Naive B cell (primary cell): ENCODE results near the gene DUOX1. TPM values are rescaled to one million over a fixed set of nuclear protein-coding genes. Genes with fewer than 3 reads are reported as not detected.

Source experiments
- ATAC-seq, 2 donors: fragments of 150-1000 bp; cut with Tn5 transposase; 2 replicates each; pipeline ENCODE4 v1.10.0; 2021; ENCODE audit warnings: low read depth in 2 of 2, mild to moderate bottlenecking in 2 of 2, moderate library complexity in 2 of 2
- DNase-seq: peaks from one replicate; pipeline ENCODE4 v3.0.0; 2022
- H3K27ac Mint-ChIP-seq, 6 donors: one replicate each; pipeline ENCODE4 v1.8.0; 2020 to 2022; ENCODE audit warnings: mild to moderate bottlenecking in 6 of 6, mixed read lengths in 6 of 6, moderate library complexity in 5 of 6, inconsistent platforms in 2 of 6
- H3K27me3 Mint-ChIP-seq, 3 donors: one replicate each; pipeline ENCODE4 v1.8.0; 2021 to 2022; ENCODE audit warnings: mixed read lengths in 3 of 3, mild to moderate bottlenecking in 1 of 3
- H3K36me3 Mint-ChIP-seq, 2 donors: one replicate each; pipeline ENCODE4 v1.8.0; 2020 to 2022; ENCODE audit warnings: mixed read lengths in 2 of 2, inconsistent platforms in 1 of 2, mild to moderate bottlenecking in 1 of 2
- H3K4me1 Mint-ChIP-seq, 3 donors: one replicate each; pipeline ENCODE4 v1.8.0; 2020 to 2022; ENCODE audit warnings: mixed read lengths in 3 of 3, inconsistent platforms in 1 of 3, mild to moderate bottlenecking in 1 of 3, moderate library complexity in 1 of 3
- H3K4me3 Mint-ChIP-seq, 8 donors: one replicate each; pipeline ENCODE4 v1.8.0; 2020 to 2022; ENCODE audit warnings: mild to moderate bottlenecking in 8 of 8, mixed read lengths in 8 of 8, moderate library complexity in 8 of 8, inconsistent platforms in 2 of 8
- H3K9me3 Mint-ChIP-seq, 7 donors: one replicate each; pipeline ENCODE4 v1.8.0; 2020 to 2022; ENCODE audit warnings: mixed read lengths in 7 of 7, mild to moderate bottlenecking in 5 of 7, inconsistent platforms in 2 of 7, moderate library complexity in 1 of 7
- polyA plus RNA-seq, 6 donors: library from polyadenylated mRNA; unstranded; fragments of 300-500 nt; fragmentation: Illumina TruSeq; gene quantifications; one replicate each; pipeline ENCODE4 v1.2.3, GENCODE V29; 2021; ENCODE audit warnings: low read depth in 6 of 6

Gene DUOX1
- polyA plus RNA-seq, 6 donors from 2014 or later = 0.29 to 4.2 (median 1.3) TPM

DNA sequence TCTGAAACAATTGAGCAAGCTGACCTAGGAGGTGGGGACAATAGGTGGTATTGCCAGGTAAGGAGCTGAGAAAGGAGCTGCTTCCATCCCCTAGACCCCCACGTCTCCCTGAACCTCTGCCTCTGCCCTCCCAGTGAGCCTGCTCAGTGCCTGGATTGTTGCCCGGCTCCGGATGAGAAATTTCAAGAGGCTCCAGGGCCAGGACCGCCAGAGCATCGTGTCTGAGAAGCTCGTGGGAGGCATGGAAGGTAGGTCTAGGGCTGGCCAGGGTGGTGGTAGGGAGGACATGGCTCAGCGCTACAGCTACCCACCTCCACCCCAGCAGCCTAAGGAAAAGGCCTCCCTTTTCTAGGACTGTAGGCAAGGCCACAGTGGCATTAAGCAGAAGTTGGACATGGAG is 13.3 kb downstream of the DUOX1 start:
- Mint-ChIP-seq H3K9me3 (no peaks in the 10 kb centered on the region), H3K27ac (no peak overlapping the region), H3K27me3 (peaks cover 5 to 25% (median 14%) of the 10 kb centered on the region in 3 donors), H3K36me3 (no peaks in the 10 kb centered on the region), H3K4me1 (peaks cover 0 to 5% (median 0%) of the 10 kb centered on the region in 3 donors), H3K4me3 (no peak overlapping the region)
- DNase-seq = no peak
- ATAC-seq = no peak

DNA sequence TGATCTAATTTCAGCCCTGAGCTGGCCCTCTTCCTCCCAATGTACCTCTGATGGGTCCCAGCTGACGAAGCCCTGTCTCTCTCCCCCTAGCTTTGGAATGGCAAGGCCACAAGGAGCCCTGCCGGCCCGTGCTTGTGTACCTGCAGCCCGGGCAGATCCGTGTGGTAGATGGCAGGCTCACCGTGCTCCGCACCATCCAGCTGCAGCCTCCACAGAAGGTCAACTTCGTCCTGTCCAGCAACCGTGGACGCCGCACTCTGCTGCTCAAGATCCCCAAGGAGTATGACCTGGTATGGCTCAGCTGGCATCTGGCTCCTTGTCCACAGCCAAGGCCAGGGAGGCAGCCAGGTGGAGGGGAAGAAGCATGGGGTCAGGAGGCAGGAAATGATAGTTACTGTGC is 14.2 kb downstream of the DUOX1 start:
- Mint-ChIP-seq H3K4me1 (peaks cover 0 to 6% (median 0%) of the 10 kb centered on the region in 3 donors), H3K27ac (no peak overlapping the region), H3K27me3 (peaks cover 0 to 17% (median 8%) of the 10 kb centered on the region in 3 donors), H3K36me3 (no peaks in the 10 kb centered on the region), H3K9me3 (no peaks in the 10 kb centered on the region), H3K4me3 (peak overlapping the region in 1 of 8 donors; percentile 34)
- no peak for ATAC-seq
- no peak for DNase-seq

- peaks cover 0 to 14% (median 8%) of the 10 kb centered on the region in 3 donors for H3K27me3 Mint-ChIP-seq
- no peak for DNase-seq
These were observed 15.0 kb downstream of the DUOX1 start for GRCh38 chr15:45144775-45145174.

GRCh38 chr15:45146405-45146804 is 16.6 kb downstream of the DUOX1 start:
- H3K4me1 Mint-ChIP-seq = peaks cover 0 to 6% (median 0%) of the 10 kb centered on the region in 3 donors
- peak overlapping the region in 1 of 8 donors; percentile 54 for H3K4me3 Mint-ChIP-seq
- H3K27ac Mint-ChIP-seq = peak overlapping the region in 1 of 6 donors; percentile 77

More at GRCh38 chr15:45144775-45145174, 15.0 kb downstream of the DUOX1 start:
- H3K4me1 Mint-ChIP-seq = peaks cover 0 to 6% (median 0%) of the 10 kb centered on the region in 3 donors
- no peaks in the 10 kb centered on the region for H3K9me3 Mint-ChIP-seq
- H3K36me3 Mint-ChIP-seq = no peaks in the 10 kb centered on the region
- no peak overlapping the region for H3K4me3 Mint-ChIP-seq
- peak overlapping the region in 1 of 6 donors; percentile 47 for H3K27ac Mint-ChIP-seq
- ATAC-seq = no peak

GRCh38 chr15:45147606-45148005 is 17.8 kb downstream of the DUOX1 start:
- peaks cover 0 to 7% of the 10 kb centered on the region in 2 donors for H3K36me3 Mint-ChIP-seq
- H3K4me3 Mint-ChIP-seq = no peak overlapping the region
- no peak for ATAC-seq
- H3K27ac Mint-ChIP-seq = no peak overlapping the region
- no peaks in the 10 kb centered on the region for H3K9me3 Mint-ChIP-seq
- H3K27me3 Mint-ChIP-seq = peaks cover 0 to 5% (median 0%) of the 10 kb centered on the region in 3 donors
- no peak for DNase-seq
- peaks cover 0 to 6% (median 0%) of the 10 kb centered on the region in 3 donors for H3K4me1 Mint-ChIP-seq

More at GRCh38 chr15:45146405-45146804, 16.6 kb downstream of the DUOX1 start:
- Mint-ChIP-seq H3K27me3 (peaks cover 0 to 14% (median 5%) of the 10 kb centered on the region in 3 donors), H3K36me3 (no peaks in the 10 kb centered on the region), H3K9me3 (no peaks in the 10 kb centered on the region)
- no peak for ATAC-seq
- DNase-seq = no peak

GRCh38 chr15:45148076-45149059 is 18.6 kb downstream of the DUOX1 start:
- no peaks in the 10 kb centered on the region for H3K27me3 Mint-ChIP-seq
- no peaks in the 10 kb centered on the region for H3K9me3 Mint-ChIP-seq
- peaks cover 0 to 6% (median 0%) of the 10 kb centered on the region in 3 donors for H3K4me1 Mint-ChIP-seq
- ATAC-seq (no peak), DNase-seq (no peak)
- peaks cover 0 to 7% of the 10 kb centered on the region in 2 donors for H3K36me3 Mint-ChIP-seq
- no peak overlapping the region for H3K27ac Mint-ChIP-seq
- no peak overlapping the region for H3K4me3 Mint-ChIP-seq

- ATAC-seq (no peak), DNase-seq (no peak)
- Mint-ChIP-seq H3K27me3 (no peaks in the 10 kb centered on the region), H3K9me3 (no peaks in the 10 kb centered on the region), H3K36me3 (peaks cover 0 to 7% of the 10 kb centered on the region in 2 donors), H3K4me1 (peaks cover 0 to 6% (median 0%) of the 10 kb centered on the region in 3 donors), H3K4me3 (no peak overlapping the region), H3K27ac (no peak overlapping the region)
These were observed 19.3 kb downstream of the DUOX1 start for GRCh38 chr15:45149060-45149459.

DNA sequence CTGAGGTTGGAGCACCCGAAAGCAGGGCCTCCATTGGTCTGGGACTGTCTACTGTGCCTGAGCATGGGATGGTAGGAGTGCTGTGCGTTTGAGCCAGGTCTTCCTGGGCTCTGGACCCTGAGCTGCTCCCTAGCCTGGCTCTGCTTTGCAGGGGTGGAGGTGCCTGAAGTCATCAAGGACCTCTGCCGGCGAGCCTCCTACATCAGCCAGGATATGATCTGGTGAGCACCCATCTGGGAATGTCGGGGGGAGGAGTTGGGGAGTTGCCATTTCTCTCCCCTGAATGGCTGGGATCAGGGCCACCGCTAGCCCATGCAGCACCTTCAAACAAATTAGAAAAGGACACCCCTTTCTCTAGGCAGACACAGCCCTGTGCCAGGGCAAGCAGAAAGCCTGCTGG is 20.7 kb downstream of the DUOX1 start:
- H3K27me3 Mint-ChIP-seq = no peaks in the 10 kb centered on the region
- no peak overlapping the region for H3K4me3 Mint-ChIP-seq
- peaks cover 0 to 7% of the 10 kb centered on the region in 2 donors for H3K36me3 Mint-ChIP-seq
- H3K4me1 Mint-ChIP-seq = peaks cover 0 to 6% (median 0%) of the 10 kb centered on the region in 3 donors
- H3K9me3 Mint-ChIP-seq = no peaks in the 10 kb centered on the region
- DNase-seq = no peak
- no peak for ATAC-seq
- H3K27ac Mint-ChIP-seq = peak overlapping the region in 1 of 6 donors; percentile 15

GRCh38 chr15:45150997-45151396 is 21.2 kb downstream of the DUOX1 start:
- Mint-ChIP-seq H3K4me3 (no peak overlapping the region), H3K9me3 (no peaks in the 10 kb centered on the region), H3K36me3 (peaks cover 0 to 7% of the 10 kb centered on the region in 2 donors), H3K27me3 (no peaks in the 10 kb centered on the region), H3K4me1 (peaks cover 0 to 6% (median 0%) of the 10 kb centered on the region in 3 donors), H3K27ac (peak overlapping the region in 1 of 6 donors; percentile 9)
- DNase-seq (no peak), ATAC-seq (no peak)

DNA sequence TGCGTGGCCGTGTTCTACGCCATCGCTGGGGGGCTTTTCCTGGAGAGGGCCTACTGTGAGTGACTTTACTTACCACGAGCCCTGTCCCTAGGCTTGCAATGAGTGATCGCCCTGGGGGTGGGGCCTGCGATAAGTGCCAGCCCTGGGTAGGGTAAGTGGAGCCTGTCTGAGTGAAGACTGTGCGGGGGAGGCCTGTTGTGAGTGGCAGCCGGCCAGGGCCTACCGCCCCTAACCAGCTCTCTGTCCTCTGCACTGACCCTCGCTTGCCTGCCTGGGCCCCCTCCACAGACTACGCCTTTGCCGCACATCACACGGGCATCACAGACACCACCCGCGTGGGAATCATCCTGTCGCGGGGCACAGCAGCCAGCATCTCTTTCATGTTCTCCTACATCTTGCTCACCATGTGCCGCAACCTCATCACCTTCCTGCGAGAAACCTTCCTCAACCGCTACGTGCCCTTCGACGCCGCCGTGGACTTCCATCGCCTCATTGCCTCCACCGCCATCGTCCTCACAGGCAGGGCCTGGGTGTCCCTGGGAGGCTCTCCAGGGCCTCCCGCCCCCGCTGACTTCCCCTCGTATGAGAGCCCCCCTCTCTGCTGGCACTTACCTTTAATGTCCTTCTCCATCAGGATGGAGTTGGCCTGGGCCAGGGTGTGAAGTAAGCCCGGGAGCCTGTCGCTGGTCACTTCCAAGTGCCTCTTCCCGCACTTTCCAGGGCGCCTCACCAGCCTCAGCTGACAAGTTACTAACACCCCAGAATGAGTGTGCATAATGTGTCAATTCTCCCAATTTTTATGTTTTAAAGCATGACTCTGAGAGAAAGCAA is 22.4 kb downstream of the DUOX1 start:
- peaks cover 0 to 7% of the 10 kb centered on the region in 2 donors for H3K36me3 Mint-ChIP-seq
- peaks cover 0 to 6% (median 0%) of the 10 kb centered on the region in 3 donors for H3K4me1 Mint-ChIP-seq
- H3K27ac Mint-ChIP-seq = peak overlapping the region in 1 of 6 donors; percentile 81
- no peak for ATAC-seq
- DNase-seq = no peak
- peak overlapping the region in 1 of 8 donors; percentile 83 for H3K4me3 Mint-ChIP-seq
- H3K27me3 Mint-ChIP-seq = no peaks in the 10 kb centered on the region
- no peaks in the 10 kb centered on the region for H3K9me3 Mint-ChIP-seq

GRCh38 chr15:45155739-45156138 is 25.9 kb downstream of the DUOX1 start:
- Mint-ChIP-seq H3K4me3 (peak overlapping the region in 1 of 8 donors; percentile 4), H3K4me1 (peaks cover 0 to 16% (median 9%) of the 10 kb centered on the region in 3 donors), H3K27me3 (no peaks in the 10 kb centered on the region), H3K9me3 (no peaks in the 10 kb centered on the region), H3K36me3 (peaks cover 0 to 7% of the 10 kb centered on the region in 2 donors), H3K27ac (no peak overlapping the region)
- no peak for ATAC-seq
- no peak for DNase-seq

- H3K4me1 Mint-ChIP-seq = peaks cover under 1 to 17% (median 9%) of the 10 kb centered on the region in 3 donors
- H3K9me3 Mint-ChIP-seq = no peaks in the 10 kb centered on the region
- H3K27ac Mint-ChIP-seq = peak overlapping the region in 1 of 6 donors; percentile 89
- H3K4me3 Mint-ChIP-seq = no peak overlapping the region
- ATAC-seq (no peak), DNase-seq (no peak)
- peaks cover 0 to 7% of the 10 kb centered on the region in 2 donors for H3K36me3 Mint-ChIP-seq
- H3K27me3 Mint-ChIP-seq = no peaks in the 10 kb centered on the region
These were observed 27.1 kb downstream of the DUOX1 start for GRCh38 chr15:45156744-45157455.
